Glomerular endothelial cell (primary cell): Measurements from ENCODE around the gene WSCD2. TPM values are rescaled to one million over a fixed set of nuclear protein-coding genes. Genes with fewer than 3 reads are reported as not detected.

Source experiments
- DNase-seq: peaks from one replicate; pipeline ENCODE4 v3.0.0-alpha.2; 2011; ENCODE audit warnings: low read depth, low spot score; ENCODE audit errors: extremely low read depth
- total RNA-seq: library from RNA; depleted of rRNA; stranded (reverse); fragments of >200 nt; gene quantifications from 2 replicates; pipeline ENCODE4 v1.2.3, GENCODE V29; 2015

The WSCD2 gene
- total RNA-seq, 1 donor from 2014 or later = not detected

DNA sequence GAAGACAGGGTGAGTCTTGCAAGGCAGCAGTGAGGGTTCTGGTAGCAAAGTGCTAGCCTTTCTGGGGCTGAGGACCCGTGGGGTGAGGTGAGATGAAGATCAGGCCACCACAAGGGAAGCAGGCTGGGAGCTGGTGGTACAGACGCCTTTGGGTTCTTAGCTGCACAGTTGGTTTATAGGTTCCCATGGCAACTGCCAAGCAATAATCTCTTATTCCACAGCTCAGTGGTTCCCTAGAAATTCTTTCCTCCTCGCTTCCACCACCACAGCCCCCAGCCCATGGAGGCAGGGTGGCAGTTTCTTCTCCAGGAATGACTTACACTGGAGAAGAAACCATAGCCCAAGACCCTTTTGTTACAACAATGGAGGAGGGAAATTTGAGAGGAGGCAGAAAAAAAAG lies 127.9 kb downstream of the WSCD2 start:
- DNase-seq = no peak

- DNase-seq = no peak
Observed at GRCh38 chr12:108257610-108258106, 128.6 kb downstream of the WSCD2 start.

GRCh38 chr12:108260039-108260438 lies 131.0 kb downstream of the WSCD2 start:
- no peak for DNase-seq

- no peak for DNase-seq
Observed at GRCh38 chr12:108260969-108261368, 131.9 kb downstream of the WSCD2 start.

DNA sequence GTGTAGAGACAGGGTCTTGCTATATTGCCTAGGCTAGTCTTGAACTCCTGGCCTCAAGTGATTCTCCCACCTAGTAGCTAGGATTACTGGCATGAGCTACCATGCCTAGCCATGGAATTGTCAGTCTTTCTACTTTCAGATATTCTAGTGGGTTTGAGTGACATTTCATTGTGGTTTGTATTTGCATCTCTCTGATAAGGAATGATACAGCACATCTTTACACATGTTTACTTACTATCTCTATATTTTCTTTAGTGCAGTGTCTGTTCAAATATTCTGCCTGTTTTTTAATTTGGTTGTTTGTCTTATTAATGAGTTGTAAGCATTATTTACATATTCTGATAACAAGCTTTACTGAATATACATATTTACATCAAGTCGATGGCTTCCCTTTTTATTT lies 136.4 kb downstream of the WSCD2 start:
- DNase-seq = no peak

DNA sequence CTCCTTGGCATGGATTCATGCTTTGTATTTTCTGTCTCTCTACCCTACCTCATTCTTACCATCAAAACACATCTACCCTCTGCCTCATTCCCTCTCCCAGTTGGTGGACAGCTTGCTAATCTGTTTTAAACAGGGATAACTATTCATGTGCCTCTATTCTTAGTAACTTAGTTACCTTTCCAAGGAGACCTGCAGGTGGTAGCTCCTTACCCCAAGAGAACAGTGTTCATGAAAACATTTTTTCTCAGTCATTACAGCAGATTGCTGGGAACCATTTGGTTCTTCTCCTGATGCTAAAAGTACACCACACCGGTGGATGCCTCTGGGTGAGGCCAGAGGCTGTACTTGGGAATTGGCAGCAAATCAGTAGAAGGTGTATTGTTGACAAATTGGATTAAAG lies 137.0 kb downstream of the WSCD2 start:
- no peak for DNase-seq

GRCh38 chr12:108267450-108267849 lies 138.4 kb downstream of the WSCD2 start:
- no peak for DNase-seq

DNA sequence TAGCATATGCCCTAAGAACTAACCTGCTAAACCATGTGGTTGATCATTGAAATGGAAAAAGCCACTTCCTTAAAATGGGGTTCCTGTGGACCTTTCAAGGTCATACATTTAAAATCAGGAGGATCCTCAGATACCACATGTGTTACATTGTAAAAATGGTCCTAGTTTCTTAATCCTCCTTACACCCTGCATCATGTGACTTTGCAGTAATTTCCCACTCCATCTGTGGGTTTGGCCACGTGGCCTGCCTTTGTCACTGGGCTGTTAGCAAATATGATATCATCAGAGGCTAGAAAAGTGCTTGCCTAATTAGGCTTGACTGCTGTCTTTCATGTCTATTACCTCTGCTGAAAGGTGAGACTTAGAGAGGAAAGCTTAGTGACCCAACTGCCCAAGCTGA lies 139.3 kb downstream of the WSCD2 start:
- no peak for DNase-seq

- DNase-seq = no peak
Observed at GRCh38 chr12:108269224-108269623, 140.1 kb downstream of the WSCD2 start.

- no peak for DNase-seq
Observed at GRCh38 chr12:108270035-108270848, 141.2 kb downstream of the WSCD2 start.

DNA sequence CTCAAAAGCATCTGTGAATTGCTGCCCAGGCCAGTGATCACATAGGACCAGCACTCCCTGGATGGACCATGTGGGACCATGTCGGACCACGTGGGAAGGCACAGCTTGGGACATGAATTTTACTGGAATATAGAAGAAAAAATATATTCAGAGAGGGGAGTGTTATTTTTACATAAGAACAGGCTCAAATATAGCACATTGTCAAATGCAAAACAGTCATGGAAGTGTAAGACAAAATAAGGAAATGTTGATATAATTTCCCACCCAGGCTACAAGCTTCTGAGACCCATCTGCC lies 141.7 kb downstream of the WSCD2 start:
- DNase-seq = no peak

DNA sequence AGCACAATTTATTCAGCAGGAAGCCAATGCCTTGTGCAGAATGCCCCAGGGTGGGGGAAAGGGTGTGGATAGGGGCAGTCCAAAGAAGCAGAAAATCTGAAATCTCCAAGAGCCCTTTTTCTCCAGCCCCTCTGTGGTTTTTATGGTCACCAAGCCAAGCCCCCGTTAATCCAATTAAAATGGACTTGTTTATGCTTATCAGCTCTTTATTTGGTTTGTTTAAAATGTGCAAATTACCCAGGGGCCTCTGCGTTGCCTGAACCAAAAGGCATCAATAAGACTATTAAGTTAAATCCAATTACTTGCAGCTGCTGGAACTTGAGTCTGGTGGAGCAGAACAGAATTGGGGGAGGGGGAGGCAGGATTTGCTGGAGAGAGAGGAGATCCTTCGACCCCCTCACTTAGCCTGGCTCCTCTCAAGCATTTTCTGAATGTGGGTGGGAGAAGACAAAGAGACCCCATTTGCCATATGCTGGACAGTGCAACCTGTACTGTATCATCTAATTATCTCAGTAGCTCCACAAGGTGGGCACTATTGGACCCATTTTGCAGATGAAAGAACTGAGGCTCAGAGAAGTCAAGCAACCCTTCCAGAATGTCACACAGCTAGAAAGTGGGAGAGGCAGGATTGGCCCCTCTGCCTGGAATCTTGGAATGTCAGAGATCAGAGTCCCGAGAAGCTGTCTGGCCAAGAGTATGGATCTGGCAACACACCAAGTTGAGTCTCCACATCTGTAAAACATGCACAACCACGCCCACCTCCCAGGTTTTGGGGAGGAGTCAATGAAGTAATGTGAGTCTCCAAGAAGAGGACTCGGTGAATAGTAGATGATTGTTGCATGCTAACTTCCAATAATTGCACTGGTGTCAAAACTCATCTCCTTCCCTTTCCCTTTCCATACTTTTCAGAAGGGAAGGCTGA lies 143.1 kb downstream of the WSCD2 start:
- no peak for DNase-seq

GRCh38 chr12:108273217-108273616 lies 144.1 kb downstream of the WSCD2 start:
- DNase-seq = no peak

DNA sequence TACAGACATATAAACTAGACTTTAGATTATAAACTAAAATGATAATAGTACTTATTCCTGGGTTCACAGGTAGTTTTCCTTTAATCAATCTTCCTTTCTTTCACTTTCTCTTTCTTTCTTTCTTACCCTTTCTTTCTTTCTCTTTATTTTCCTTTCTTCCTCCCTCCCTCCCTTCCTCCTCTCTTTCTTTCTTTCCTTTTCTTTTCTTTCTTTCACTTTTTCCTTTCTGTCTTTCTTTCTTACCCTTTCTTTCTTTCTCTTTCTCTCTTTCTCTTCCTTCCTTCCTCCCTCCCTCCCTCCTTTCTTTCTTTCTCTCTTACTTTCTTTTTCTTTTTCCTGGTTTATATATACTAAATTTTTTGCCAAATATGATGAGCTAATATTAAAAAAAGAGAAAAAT lies 148.5 kb downstream of the WSCD2 start:
- no peak for DNase-seq

DNA sequence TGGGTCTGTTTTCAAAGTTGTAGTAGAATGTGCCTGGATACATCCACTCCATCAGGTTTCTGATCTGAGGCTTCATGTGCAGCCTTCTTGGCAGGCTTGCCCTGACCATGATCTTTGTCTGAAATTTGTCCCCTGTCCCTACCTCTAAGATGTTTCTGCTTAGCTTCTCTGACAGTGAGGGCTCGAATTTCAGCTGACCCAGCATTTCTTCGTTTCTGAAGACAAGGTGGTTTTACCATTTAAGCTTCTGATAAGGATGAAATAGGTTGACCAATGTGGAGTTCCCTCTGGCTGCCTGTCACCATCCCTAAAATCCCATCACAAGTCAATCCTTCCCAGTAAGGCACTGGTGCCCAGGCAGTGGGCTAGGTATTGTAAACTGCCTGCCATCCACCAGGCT lies 153.1 kb downstream of the WSCD2 start:
- no peak for DNase-seq

DNA sequence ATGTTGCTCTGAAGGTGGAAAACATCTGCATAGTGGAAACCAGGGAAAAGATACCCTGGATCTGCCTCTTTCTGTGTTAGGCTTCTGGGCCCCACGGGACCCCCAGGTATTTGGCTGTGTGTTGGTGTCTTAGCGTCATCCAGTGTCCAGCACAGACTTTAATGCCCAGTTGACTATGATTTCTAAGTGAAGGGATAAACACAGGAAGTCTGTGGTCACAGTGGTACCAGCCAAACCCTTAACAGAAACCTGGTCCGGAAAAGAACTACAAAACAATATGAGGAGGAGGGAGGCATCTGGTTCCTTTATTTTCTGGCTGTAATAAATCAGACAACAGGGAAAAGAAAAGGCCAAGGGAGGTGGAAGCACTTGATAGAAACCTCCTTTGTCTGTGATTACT lies 153.6 kb downstream of the WSCD2 start:
- no peak for DNase-seq

DNA sequence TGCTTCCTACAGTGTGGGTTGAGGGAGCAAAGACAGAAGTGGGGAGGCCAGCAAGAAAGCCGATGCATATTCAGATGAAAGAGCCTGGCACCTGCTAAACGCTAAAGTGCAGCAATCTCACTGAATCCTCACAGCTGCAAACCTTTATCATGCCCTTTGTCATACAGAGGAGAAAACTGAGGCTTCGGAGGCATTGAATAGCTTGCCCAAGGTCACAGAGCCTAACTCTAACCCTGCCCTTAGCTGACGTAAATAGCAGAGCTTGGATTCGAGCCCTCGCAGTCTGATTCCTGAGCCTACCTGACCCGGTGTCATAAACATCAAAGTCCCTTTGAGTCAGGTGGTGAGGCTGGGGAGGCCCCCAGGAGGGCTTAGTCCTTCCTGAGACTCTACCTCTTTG lies 155.1 kb downstream of the WSCD2 start:
- no peak for DNase-seq

GRCh38 chr12:108285016-108285415 lies 155.9 kb downstream of the WSCD2 start:
- DNase-seq = no peak

GRCh38 chr12:108287227-108287626 lies 158.1 kb downstream of the WSCD2 start:
- no peak for DNase-seq

GRCh38 chr12:108289350-108290161 lies 160.5 kb downstream of the WSCD2 start:
- DNase-seq = no peak

DNA sequence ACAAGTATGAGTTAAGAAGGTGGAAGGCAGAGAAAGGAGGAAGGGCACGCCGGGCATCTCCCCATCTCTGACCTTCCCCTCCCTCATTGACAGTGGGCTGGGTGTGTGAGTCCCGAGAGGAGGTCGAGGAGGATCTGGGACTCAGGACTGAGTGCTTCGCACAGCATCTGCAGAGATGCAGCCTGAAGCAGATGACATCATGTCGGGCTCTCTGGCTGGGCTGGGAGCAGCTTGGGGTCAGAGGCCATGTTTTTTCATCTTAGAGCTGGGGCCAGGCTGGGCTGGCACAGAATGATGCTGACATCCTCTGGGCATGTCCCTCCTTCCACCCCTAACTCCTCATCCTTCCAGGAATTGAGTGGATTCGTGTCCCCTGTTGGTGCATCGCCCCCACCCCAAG lies 166.6 kb downstream of the WSCD2 start:
- DNase-seq = no peak
